Spleen (tissue), 7 donors: Measurements from ENCODE around the gene ARIH2.

Experiments
- POLR2A ChIP-seq, 3 donors: fragments of 450-650 bp; IDR thresholded peaks; one replicate each; pipeline ENCODE4 v1.5.1; 2017; ENCODE audit warnings: antibody characterized with exemption in 3 of 3, mild to moderate bottlenecking in 1 of 3
- POLR2AphosphoS5 ChIP-seq, 3 donors: sonication (generic); formaldehyde crosslinking; IDR thresholded peaks; one replicate each; pipeline ENCODE4 v1.5.1; 2017; ENCODE audit warnings: antibody characterized with exemption in 3 of 3
- TF ChIP-seq, protein P1 (sequence below), 11 experiments: fragments of 200-600 bp in 7 of 11; fragments of 450-650 bp in 4 of 11; sonication (generic) in 4 of 11; IDR thresholded peaks in 8 of 11; conservative IDR thresholded peaks in 3 of 11; 1 replicate in 7 of 11; 2 replicates in 4 of 11; pipeline versions ENCODE4 v1.4.0 to v1.8.0; 2016 to 2021; ENCODE audit warnings: antibody characterized with exemption in 11 of 11, inconsistent platforms in 4 of 11, mild to moderate bottlenecking in 1 of 11
- donor health status: DM: no; HTN: no; CAD: no; lungs with moderate emphysema.
- donor health status: DM: no; HTN: no; CAD: no.
- donor health status: DM: no; HTN: no; CAD: no.

GRCh38 chr3:49017229-49017970, 98.8 kb downstream of the ARIH2 start:
- TF ChIP-seq, protein P1, sequence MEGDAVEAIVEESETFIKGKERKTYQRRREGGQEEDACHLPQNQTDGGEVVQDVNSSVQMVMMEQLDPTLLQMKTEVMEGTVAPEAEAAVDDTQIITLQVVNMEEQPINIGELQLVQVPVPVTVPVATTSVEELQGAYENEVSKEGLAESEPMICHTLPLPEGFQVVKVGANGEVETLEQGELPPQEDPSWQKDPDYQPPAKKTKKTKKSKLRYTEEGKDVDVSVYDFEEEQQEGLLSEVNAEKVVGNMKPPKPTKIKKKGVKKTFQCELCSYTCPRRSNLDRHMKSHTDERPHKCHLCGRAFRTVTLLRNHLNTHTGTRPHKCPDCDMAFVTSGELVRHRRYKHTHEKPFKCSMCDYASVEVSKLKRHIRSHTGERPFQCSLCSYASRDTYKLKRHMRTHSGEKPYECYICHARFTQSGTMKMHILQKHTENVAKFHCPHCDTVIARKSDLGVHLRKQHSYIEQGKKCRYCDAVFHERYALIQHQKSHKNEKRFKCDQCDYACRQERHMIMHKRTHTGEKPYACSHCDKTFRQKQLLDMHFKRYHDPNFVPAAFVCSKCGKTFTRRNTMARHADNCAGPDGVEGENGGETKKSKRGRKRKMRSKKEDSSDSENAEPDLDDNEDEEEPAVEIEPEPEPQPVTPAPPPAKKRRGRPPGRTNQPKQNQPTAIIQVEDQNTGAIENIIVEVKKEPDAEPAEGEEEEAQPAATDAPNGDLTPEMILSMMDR (IDR thresholded peaks at IDR 0.05 in 8 of 11, conservative IDR thresholded peaks at IDR 0.05 in 3 of 11): no peak
- TF ChIP-seq POLR2AphosphoS5 (IDR thresholded peaks at IDR 0.05) (no peak), POLR2A (IDR thresholded peaks at IDR 0.05) (no peak)
